Neural cell (in vitro differentiated cells): ENCODE results near the gene CLTC. TPM values are rescaled to one million over a fixed set of nuclear protein-coding genes. Genes with fewer than 3 reads are reported as not detected.

ENCODE experiments used
- H2AFZ ChIP-seq: fragments of 200-600, 300-800 bp; sonication (generic), shearing (Covaris generic); 2 replicates; pipeline ENCODE4 v1.6.0; 2014; ENCODE audit warnings: low read depth, mild to moderate bottlenecking, antibody characterized with exemption, low read length, moderate library complexity
- H3F3A ChIP-seq: fragments of 200-600 bp; shearing (Covaris generic); 2 replicates; pipeline ENCODE4 v1.6.1; 2016; ENCODE audit warnings: mild to moderate bottlenecking, moderate library complexity, mixed read lengths, antibody characterized with exemption, low read length; ENCODE audit not compliant: insufficient read depth, poor library complexity, severe bottlenecking
- H3K27ac ChIP-seq: fragments of 200-600, 300-800 bp; sonication (generic), shearing (Covaris generic); 2 replicates; pipeline ENCODE4 v1.5.1; 2014; ENCODE audit warnings: mild to moderate bottlenecking, low read length, moderate library complexity
- H3K27me3 ChIP-seq: fragments of 300-800, 200-600 bp; sonication (generic), shearing (Covaris generic); 2 replicates; pipeline ENCODE4 v1.6.0; 2014; ENCODE audit warnings: mild to moderate bottlenecking, low read depth, low read length, moderate library complexity; ENCODE audit not compliant: insufficient read depth
- H3K36me3 ChIP-seq: fragments of 300-800, 200-600 bp; sonication (generic), shearing (Covaris generic); 2 replicates; pipeline ENCODE4 v1.5.1; 2014; ENCODE audit warnings: mild to moderate bottlenecking, antibody characterized with exemption, low read length, moderate library complexity; ENCODE audit not compliant: insufficient read depth
- H3K4me2 ChIP-seq: fragments of 300-800, 200-600 bp; sonication (generic), shearing (Covaris generic); 2 replicates; pipeline ENCODE4 v1.6.0; 2014; ENCODE audit warnings: mild to moderate bottlenecking, low read length
- H3K4me3 ChIP-seq: fragments of 300-800, 200-600 bp; sonication (generic), shearing (Covaris generic); 2 replicates; pipeline ENCODE4 v1.5.1; 2014; ENCODE audit warnings: mild to moderate bottlenecking, low read length, moderate library complexity
- H3K79me2 ChIP-seq: fragments of 200-600 bp; shearing (Covaris generic); replicated peaks from 2 replicates; pipeline ENCODE4 v1.6.0; 2014; ENCODE audit warnings: mild to moderate bottlenecking, low read length, moderate library complexity; ENCODE audit not compliant: insufficient read depth
- H3K9ac ChIP-seq: fragments of 300-800, 200-600 bp; sonication (generic), shearing (Covaris generic); 2 replicates; pipeline ENCODE4 v1.6.1; 2016; ENCODE audit warnings: mild to moderate bottlenecking, low read length, mixed read lengths
- H3K9me2 ChIP-seq: fragments of 200-600 bp; shearing (Covaris generic); 2 replicates; pipeline ENCODE4 v1.6.1; 2016; ENCODE audit warnings: mild to moderate bottlenecking, low read length, mixed read lengths; ENCODE audit not compliant: insufficient read depth
- H3K9me3 ChIP-seq: fragments of 200-600, 300-800 bp; sonication (generic), shearing (Covaris generic); 2 replicates; pipeline ENCODE4 v1.6.1; 2016; ENCODE audit warnings: mild to moderate bottlenecking, mixed run types, low read length, moderate library complexity, mixed read lengths
- H4K20me1 ChIP-seq: fragments of 200-600 bp; shearing (Covaris generic); 2 replicates; pipeline ENCODE4 v1.6.1; 2016; ENCODE audit warnings: mild to moderate bottlenecking, mixed run types; ENCODE audit not compliant: insufficient read depth
- CTCF ChIP-seq: fragments of 450-650 bp; IDR thresholded peaks from 2 replicates; pipeline ENCODE4 v1.5.1; 2014; ENCODE audit warnings: antibody characterized with exemption, mild to moderate bottlenecking, moderate library complexity; ENCODE audit not compliant: poor library complexity, severe bottlenecking
- EP300 ChIP-seq: fragments of 450-650 bp; conservative IDR thresholded peaks from 2 replicates; pipeline ENCODE4 v1.6.1; 2014; ENCODE audit warnings: antibody characterized with exemption, mild to moderate bottlenecking, moderate library complexity; ENCODE audit not compliant: poor library complexity, severe bottlenecking
- EZH2 ChIP-seq: fragments of 200-600, 300-800 bp; shearing (Covaris generic), sonication (generic); IDR thresholded peaks from 2 replicates; pipeline ENCODE4 v1.6.1; 2014; ENCODE audit warnings: antibody characterized with exemption, low read length, borderline replicate concordance, mild to moderate bottlenecking; ENCODE audit not compliant: insufficient read depth, poor library complexity, severe bottlenecking
- MXI1 ChIP-seq: fragments of 450-650 bp; conservative IDR thresholded peaks from 2 replicates; pipeline ENCODE4 v1.6.1; 2014; ENCODE audit warnings: antibody characterized with exemption, mild to moderate bottlenecking; ENCODE audit not compliant: poor library complexity, severe bottlenecking
- POLR2AphosphoS5 ChIP-seq: IDR thresholded peaks from 2 replicates; pipeline ENCODE4 v1.6.1; 2012
- RAD21 ChIP-seq: fragments of 450-650 bp; conservative IDR thresholded peaks from 2 replicates; pipeline ENCODE4 v1.6.1; 2014; ENCODE audit warnings: antibody characterized with exemption, mild to moderate bottlenecking, moderate library complexity
- REST ChIP-seq: IDR thresholded peaks from 2 replicates; pipeline ENCODE4 v1.6.1; 2012; ENCODE audit warnings: borderline replicate concordance
- SMC3 ChIP-seq: fragments of 450-650 bp; conservative IDR thresholded peaks from 2 replicates; pipeline ENCODE4 v1.6.1; 2014; ENCODE audit warnings: antibody characterized with exemption, mild to moderate bottlenecking, moderate library complexity; ENCODE audit not compliant: poor library complexity
- TAF1 ChIP-seq: IDR thresholded peaks from 2 replicates; pipeline ENCODE4 v1.6.1; 2012; ENCODE audit warnings: low read depth
- polyA plus RNA-seq: library from polyadenylated mRNA; depleted of rRNA; stranded (reverse); fragments of >200 nt; gene quantifications from 2 replicates; pipeline ENCODE4 v1.2.3, GENCODE V29; 2014

CLTC gene
- polyA plus RNA-seq, 1 donor from 2014 or later, result 218 TPM

GRCh38 chr17:59666235-59666634 lies 46.5 kb downstream of the CLTC start:
- H3K9me3 ChIP-seq, result no peaks in the 10 kb centered on the region
- H3K4me3 ChIP-seq, result no peak overlapping the region
- no peaks in the 10 kb centered on the region for H4K20me1 ChIP-seq
- H3F3A ChIP-seq, result no peaks in the 10 kb centered on the region
- H3K27me3 ChIP-seq, result no peaks in the 10 kb centered on the region
- H3K4me2 ChIP-seq, result no peak overlapping the region
- H3K27ac ChIP-seq, result no peak overlapping the region
- H3K79me2 ChIP-seq, result no peaks in the 10 kb centered on the region
- H2AFZ ChIP-seq, result no peak overlapping the region
- TF ChIP-seq REST, result no peak
- TF ChIP-seq RAD21, result no peak
- no peak for TF ChIP-seq POLR2AphosphoS5
- TF ChIP-seq CTCF, result no peak
- H3K9ac ChIP-seq, result no peak overlapping the region
- H3K36me3 ChIP-seq, result peaks cover 24% of the 10 kb centered on the region
- H3K9me2 ChIP-seq, result no peaks in the 10 kb centered on the region

- Histone ChIP-seq H3K9me2 (no peaks in the 10 kb centered on the region), H3K27ac (no peak overlapping the region), H2AFZ (no peak overlapping the region), H3F3A (no peaks in the 10 kb centered on the region), H3K4me3 (no peak overlapping the region), H4K20me1 (no peaks in the 10 kb centered on the region), H3K4me2 (no peak overlapping the region), H3K79me2 (peaks cover 6% of the 10 kb centered on the region), H3K9ac (no peak overlapping the region), H3K36me3 (peaks cover 22% of the 10 kb centered on the region), H3K27me3 (no peaks in the 10 kb centered on the region), H3K9me3 (no peaks in the 10 kb centered on the region)
- no peak for TF ChIP-seq SMC3
- TF ChIP-seq EP300, result no peak
- TF ChIP-seq POLR2AphosphoS5, result no peak
- no peak for TF ChIP-seq MXI1
- TF ChIP-seq RAD21, result no peak
- TF ChIP-seq CTCF, result no peak
- TF ChIP-seq TAF1, result no peak
- TF ChIP-seq REST, result no peak
- TF ChIP-seq EZH2, result no peak
Observed at GRCh38 chr17:59668816-59669215, 49.1 kb downstream of the CLTC start.
